PC-3 (cell line): Measurements from ENCODE around the gene MYOZ2.

Source experiments
- EZH2phosphoT487 ChIP-seq: fragments of 300-600 bp; sonication (generic); IDR thresholded peaks from 2 replicates; pipeline ENCODE4 v1.6.1; 2018; ENCODE audit warnings: mild to moderate bottlenecking, antibody characterized with exemption, low read length, borderline replicate concordance
- TF ChIP-seq, protein P1 (sequence below): fragments of 300-600 bp; sonication (generic); conservative IDR thresholded peaks from 2 replicates; pipeline ENCODE4 v1.5.1; 2017; ENCODE audit warnings: antibody characterized with exemption, low read depth, mild to moderate bottlenecking, low read length

DNA sequence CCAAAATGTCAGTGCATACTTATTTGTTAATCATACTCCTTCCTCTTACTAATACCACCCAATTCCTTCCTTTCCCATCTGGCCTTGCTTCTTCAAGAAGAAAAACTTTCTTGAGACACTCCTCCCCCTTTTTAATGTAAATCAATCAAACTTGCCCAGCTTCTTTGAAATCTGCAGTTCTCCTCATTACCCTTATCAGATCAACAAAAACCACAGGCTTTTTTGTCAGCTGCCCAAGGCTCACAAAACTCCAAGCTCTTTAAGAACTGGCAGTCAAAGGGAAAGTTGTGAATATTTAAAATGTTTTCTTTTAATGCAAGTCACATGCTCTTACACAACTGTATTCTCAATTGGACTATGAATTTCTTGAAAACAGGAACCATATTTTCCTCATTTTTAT lies 11.3 kb upstream of the MYOZ2 start:
- TF ChIP-seq EZH2phosphoT487, result no peak
- TF ChIP-seq, protein P1, sequence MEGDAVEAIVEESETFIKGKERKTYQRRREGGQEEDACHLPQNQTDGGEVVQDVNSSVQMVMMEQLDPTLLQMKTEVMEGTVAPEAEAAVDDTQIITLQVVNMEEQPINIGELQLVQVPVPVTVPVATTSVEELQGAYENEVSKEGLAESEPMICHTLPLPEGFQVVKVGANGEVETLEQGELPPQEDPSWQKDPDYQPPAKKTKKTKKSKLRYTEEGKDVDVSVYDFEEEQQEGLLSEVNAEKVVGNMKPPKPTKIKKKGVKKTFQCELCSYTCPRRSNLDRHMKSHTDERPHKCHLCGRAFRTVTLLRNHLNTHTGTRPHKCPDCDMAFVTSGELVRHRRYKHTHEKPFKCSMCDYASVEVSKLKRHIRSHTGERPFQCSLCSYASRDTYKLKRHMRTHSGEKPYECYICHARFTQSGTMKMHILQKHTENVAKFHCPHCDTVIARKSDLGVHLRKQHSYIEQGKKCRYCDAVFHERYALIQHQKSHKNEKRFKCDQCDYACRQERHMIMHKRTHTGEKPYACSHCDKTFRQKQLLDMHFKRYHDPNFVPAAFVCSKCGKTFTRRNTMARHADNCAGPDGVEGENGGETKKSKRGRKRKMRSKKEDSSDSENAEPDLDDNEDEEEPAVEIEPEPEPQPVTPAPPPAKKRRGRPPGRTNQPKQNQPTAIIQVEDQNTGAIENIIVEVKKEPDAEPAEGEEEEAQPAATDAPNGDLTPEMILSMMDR, result no peak
